PC-3 (cell line): ENCODE measurements around the gene STAT5A.

Source experiments
- EZH2 ChIP-seq: fragments of 300-600 bp; sonication (generic); IDR thresholded peaks from one replicate; pipeline ENCODE4 v1.6.1; 2017; ENCODE audit warnings: antibody characterized with exemption, mild to moderate bottlenecking, low read length; ENCODE audit not compliant: unreplicated experiment
- EZH2phosphoT487 ChIP-seq: fragments of 300-600 bp; sonication (generic); IDR thresholded peaks from 2 replicates; pipeline ENCODE4 v1.6.1; 2018; ENCODE audit warnings: mild to moderate bottlenecking, antibody characterized with exemption, low read length, borderline replicate concordance
- TF ChIP-seq, protein P1 (sequence below): fragments of 300-600 bp; sonication (generic); conservative IDR thresholded peaks from 2 replicates; pipeline ENCODE4 v1.5.1; 2017; ENCODE audit warnings: antibody characterized with exemption, low read depth, mild to moderate bottlenecking, low read length

DNA sequence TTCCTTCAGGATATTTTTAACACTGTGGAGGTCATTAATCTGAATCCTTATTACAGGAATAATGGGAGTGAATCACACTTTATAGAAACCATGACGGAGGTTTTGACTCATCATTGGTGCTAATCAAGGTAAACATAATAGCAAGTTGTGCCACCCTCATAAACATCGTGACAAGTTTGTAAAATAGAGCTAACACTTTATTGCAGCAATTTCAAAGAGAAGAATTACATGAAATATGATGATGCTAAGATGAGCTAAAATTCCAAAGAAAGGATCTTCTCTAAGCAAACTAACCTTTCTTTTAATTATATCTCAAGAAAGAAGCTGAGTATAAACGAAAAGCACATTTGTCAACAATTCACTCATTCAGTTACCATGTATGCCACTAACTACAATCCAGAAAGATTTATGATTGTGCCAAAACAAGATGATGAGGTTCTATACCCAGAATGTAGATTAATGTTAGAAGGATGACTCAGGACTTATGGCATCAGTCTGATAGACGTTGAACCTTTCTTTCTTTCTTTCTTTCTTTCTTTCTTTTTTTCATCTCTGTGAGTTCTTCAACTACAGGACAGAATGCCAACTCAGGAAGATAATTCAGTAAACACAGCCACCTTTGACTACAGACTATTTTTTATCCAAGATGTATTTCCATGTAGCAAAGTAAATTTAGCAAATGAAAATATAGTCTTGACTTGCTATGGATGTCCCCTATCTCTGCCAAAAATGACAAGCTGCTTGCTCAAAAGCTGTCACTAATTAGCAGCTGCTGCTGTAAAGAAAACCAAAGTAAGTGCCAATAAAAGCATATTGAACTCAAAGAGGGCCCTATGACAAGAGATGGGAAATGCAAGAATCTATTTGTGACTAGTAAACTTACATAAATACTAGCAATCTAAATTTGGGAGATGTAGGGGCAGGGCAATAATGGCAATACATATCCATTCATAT, 35.4 kb upstream of the STAT5A start:
- TF ChIP-seq EZH2, result no peak
- TF ChIP-seq, protein P1, sequence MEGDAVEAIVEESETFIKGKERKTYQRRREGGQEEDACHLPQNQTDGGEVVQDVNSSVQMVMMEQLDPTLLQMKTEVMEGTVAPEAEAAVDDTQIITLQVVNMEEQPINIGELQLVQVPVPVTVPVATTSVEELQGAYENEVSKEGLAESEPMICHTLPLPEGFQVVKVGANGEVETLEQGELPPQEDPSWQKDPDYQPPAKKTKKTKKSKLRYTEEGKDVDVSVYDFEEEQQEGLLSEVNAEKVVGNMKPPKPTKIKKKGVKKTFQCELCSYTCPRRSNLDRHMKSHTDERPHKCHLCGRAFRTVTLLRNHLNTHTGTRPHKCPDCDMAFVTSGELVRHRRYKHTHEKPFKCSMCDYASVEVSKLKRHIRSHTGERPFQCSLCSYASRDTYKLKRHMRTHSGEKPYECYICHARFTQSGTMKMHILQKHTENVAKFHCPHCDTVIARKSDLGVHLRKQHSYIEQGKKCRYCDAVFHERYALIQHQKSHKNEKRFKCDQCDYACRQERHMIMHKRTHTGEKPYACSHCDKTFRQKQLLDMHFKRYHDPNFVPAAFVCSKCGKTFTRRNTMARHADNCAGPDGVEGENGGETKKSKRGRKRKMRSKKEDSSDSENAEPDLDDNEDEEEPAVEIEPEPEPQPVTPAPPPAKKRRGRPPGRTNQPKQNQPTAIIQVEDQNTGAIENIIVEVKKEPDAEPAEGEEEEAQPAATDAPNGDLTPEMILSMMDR, result no peak
- TF ChIP-seq EZH2phosphoT487, result no peak
